ENCODE results near the gene HSPA12A. TPM values are rescaled to one million over a fixed set of nuclear protein-coding genes. Genes with fewer than 3 reads are reported as not detected.

The HSPA12A gene
- total RNA-seq, 1 donor from 2014 or later: 7.4 TPM

GRCh38 chr10:116668018-116668417 is 74.3 kb downstream of the HSPA12A start:
- H3K27me3 ChIP-seq: peaks cover 9% of the 10 kb centered on the region
- TF ChIP-seq, protein P1, sequence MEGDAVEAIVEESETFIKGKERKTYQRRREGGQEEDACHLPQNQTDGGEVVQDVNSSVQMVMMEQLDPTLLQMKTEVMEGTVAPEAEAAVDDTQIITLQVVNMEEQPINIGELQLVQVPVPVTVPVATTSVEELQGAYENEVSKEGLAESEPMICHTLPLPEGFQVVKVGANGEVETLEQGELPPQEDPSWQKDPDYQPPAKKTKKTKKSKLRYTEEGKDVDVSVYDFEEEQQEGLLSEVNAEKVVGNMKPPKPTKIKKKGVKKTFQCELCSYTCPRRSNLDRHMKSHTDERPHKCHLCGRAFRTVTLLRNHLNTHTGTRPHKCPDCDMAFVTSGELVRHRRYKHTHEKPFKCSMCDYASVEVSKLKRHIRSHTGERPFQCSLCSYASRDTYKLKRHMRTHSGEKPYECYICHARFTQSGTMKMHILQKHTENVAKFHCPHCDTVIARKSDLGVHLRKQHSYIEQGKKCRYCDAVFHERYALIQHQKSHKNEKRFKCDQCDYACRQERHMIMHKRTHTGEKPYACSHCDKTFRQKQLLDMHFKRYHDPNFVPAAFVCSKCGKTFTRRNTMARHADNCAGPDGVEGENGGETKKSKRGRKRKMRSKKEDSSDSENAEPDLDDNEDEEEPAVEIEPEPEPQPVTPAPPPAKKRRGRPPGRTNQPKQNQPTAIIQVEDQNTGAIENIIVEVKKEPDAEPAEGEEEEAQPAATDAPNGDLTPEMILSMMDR (IDR thresholded peaks at IDR 0.05): no peak
- no peak for ATAC-seq

GRCh38 chr10:116667484-116667883 is 74.9 kb downstream of the HSPA12A start:
- Histone ChIP-seq H3K36me3 (no peaks in the 10 kb centered on the region), H3K27me3 (peaks cover 9% of the 10 kb centered on the region), H3K4me3 (no peak overlapping the region), H3K27ac (no peak overlapping the region), H3K9me3 (no peaks in the 10 kb centered on the region), H3K4me1 (no peaks in the 10 kb centered on the region)
- ATAC-seq (no peak), DNase-seq (no peak)
- intact Hi-C loops (cut with DNase I): no loop called here
- TF ChIP-seq, protein P1 (IDR thresholded peaks at IDR 0.05): no peak

More at GRCh38 chr10:116668018-116668417, 74.3 kb downstream of the HSPA12A start:
- no peaks in the 10 kb centered on the region for H3K36me3 ChIP-seq
- no peaks in the 10 kb centered on the region for H3K4me1 ChIP-seq
- no peak for DNase-seq
- no peak overlapping the region for H3K27ac ChIP-seq
- H3K4me3 ChIP-seq: no peak overlapping the region
- H3K9me3 ChIP-seq: no peaks in the 10 kb centered on the region
- intact Hi-C loops (cut with DNase I): no loop called here

- Histone ChIP-seq H3K4me1 (no peaks in the 10 kb centered on the region), H3K36me3 (no peaks in the 10 kb centered on the region), H3K27ac (no peak overlapping the region), H3K9me3 (no peaks in the 10 kb centered on the region), H3K4me3 (peak overlapping the region; percentile 8), H3K27me3 (peaks cover 9% of the 10 kb centered on the region)
- intact Hi-C loops (cut with DNase I): no loop called here
- ATAC-seq: no peak
- TF ChIP-seq, protein P1 (IDR thresholded peaks at IDR 0.05): no peak
- no peak for DNase-seq
Measured at GRCh38 chr10:116665541-116666125, 76.7 kb downstream of the HSPA12A start.

DNA sequence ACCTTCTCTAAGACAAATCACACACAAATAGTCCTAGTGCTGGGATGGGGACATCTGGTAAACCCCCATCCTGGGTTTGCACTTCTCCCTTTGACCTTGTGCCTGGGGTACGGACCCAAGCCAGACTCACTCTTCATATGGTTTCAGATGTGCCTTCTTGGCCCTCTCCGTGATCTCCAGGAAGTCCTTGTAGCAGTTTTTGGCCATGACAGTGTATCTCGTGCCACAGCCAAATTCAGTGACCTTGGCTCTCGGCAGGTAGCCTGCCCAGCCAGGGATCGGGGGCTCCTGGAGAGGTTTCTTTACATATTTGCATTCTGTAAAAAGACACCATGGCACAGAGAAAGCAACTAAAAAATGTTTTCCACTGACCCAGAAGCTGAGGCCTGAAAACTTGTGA is 77.7 kb downstream of the HSPA12A start:
- no peak for DNase-seq

DNA sequence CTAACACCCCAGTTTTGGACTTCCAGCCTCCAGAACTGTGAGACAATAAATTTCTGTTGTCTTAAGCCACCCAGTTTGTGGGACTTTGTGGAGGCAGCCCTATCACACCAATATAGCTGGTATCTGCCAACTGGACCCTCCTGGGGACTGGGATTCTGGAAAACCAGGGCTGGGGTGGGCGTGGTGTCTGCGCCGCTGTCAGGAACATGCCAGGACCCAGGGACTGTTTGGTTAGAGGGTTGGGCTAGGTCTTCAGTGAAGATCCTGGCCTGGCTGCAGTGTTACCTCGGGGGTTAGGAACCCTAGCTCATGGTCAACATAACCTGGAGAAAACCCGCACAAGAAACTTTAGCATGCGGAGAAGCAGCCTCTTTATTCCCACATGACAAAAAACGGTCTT is 79.0 kb downstream of the HSPA12A start:
- no peak for ATAC-seq
- no peaks in the 10 kb centered on the region for H3K4me1 ChIP-seq
- H3K36me3 ChIP-seq: no peaks in the 10 kb centered on the region
- TF ChIP-seq, protein P1 (IDR thresholded peaks at IDR 0.05): no peak
- DNase-seq: no peak
- no peak overlapping the region for H3K27ac ChIP-seq
- no peaks in the 10 kb centered on the region for H3K9me3 ChIP-seq
- no peak overlapping the region for H3K4me3 ChIP-seq
- H3K27me3 ChIP-seq: no peaks in the 10 kb centered on the region
- intact Hi-C loops (cut with DNase I): no loop called here

More for the DNA sequence above, 77.7 kb downstream of the HSPA12A start:
- intact Hi-C loops (cut with DNase I): no loop called here
- Histone ChIP-seq H3K4me1 (no peaks in the 10 kb centered on the region), H3K9me3 (no peaks in the 10 kb centered on the region), H3K36me3 (no peaks in the 10 kb centered on the region), H3K27ac (no peak overlapping the region), H3K27me3 (no peaks in the 10 kb centered on the region), H3K4me3 (no peak overlapping the region)
- TF ChIP-seq, protein P1 (IDR thresholded peaks at IDR 0.05): no peak
- no peak for ATAC-seq

- DNase-seq (no peak), ATAC-seq (no peak)
- intact Hi-C loops (cut with DNase I): no loop called here
- H3K4me1 ChIP-seq: no peaks in the 10 kb centered on the region
- H3K4me3 ChIP-seq: no peak overlapping the region
- H3K27ac ChIP-seq: no peak overlapping the region
- no peaks in the 10 kb centered on the region for H3K9me3 ChIP-seq
- TF ChIP-seq, protein P1 (IDR thresholded peaks at IDR 0.05): no peak
- H3K36me3 ChIP-seq: no peaks in the 10 kb centered on the region
- no peaks in the 10 kb centered on the region for H3K27me3 ChIP-seq
Measured at GRCh38 chr10:116660860-116661259, 81.5 kb downstream of the HSPA12A start.

Measured in upper lobe of right lung (tissue), 1 donor.